CD8-positive, alpha-beta memory T cell (primary cell): ENCODE results near the gene EPHA6. TPM values are rescaled to one million over a fixed set of nuclear protein-coding genes. Genes with fewer than 3 reads are reported as not detected.
A peak's percentile ranks its signal among the peaks of the same experiment; 100 is the strongest.

ENCODE experiments used
- CTCF ChIA-PET: fragments of 350-600 bp; sonication (Branson Sonifier 250); formaldehyde crosslinking; loops from one replicate; lab custom pipeline; 2021; ENCODE audit warnings: antibody characterized with exemption; lab: Charles Lee
- POLR2A ChIA-PET: fragments of 350-600 bp; sonication (Branson Sonifier 250); formaldehyde crosslinking; loops from one replicate; lab custom pipeline; 2021; ENCODE audit warnings: antibody characterized with exemption; lab: Charles Lee
- DNase-seq, 5 donors: peaks; one replicate each; pipeline versions ENCODE4 v3.0.0 to v3.0.0-alpha.2; 2020 to 2022; ENCODE audit warnings: mixed read lengths in 1 of 5
- H3K27ac ChIP-seq: one replicate; pipeline ENCODE4 v1.7.0; 2013; ENCODE audit warnings: low read depth, mild to moderate bottlenecking, low read length, moderate library complexity
- H3K27me3 ChIP-seq: 2 replicates; pipeline ENCODE4 v1.7.0; 2013; ENCODE audit warnings: low read length, mild to moderate bottlenecking; ENCODE audit not compliant: insufficient read depth, poor library complexity, severe bottlenecking
- H3K36me3 ChIP-seq: 2 replicates; pipeline ENCODE4 v1.7.0; 2013; ENCODE audit warnings: mild to moderate bottlenecking, low read length, moderate library complexity; ENCODE audit not compliant: insufficient read depth
- H3K4me1 ChIP-seq: 2 replicates; pipeline ENCODE4 v1.7.0; 2013; ENCODE audit warnings: mild to moderate bottlenecking, low read length, moderate library complexity; ENCODE audit not compliant: insufficient read depth
- H3K4me3 ChIP-seq: 2 replicates; pipeline ENCODE4 v1.7.0; 2013; ENCODE audit warnings: mild to moderate bottlenecking, low read length
- H3K9me3 ChIP-seq: 2 replicates; pipeline ENCODE4 v1.7.0; 2013; ENCODE audit warnings: mild to moderate bottlenecking, low read length
- H3K27ac Mint-ChIP-seq, 8 donors: one replicate each; pipeline ENCODE4 v1.8.0; 2020 to 2021; ENCODE audit warnings: mixed read lengths in 8 of 8, mild to moderate bottlenecking in 6 of 8, inconsistent platforms in 3 of 8, moderate library complexity in 3 of 8
- H3K27me3 Mint-ChIP-seq, 2 donors: one replicate each; pipeline ENCODE4 v1.8.0; 2020 to 2021; ENCODE audit warnings: mixed read lengths in 2 of 2, mild to moderate bottlenecking in 1 of 2, moderate library complexity in 1 of 2
- H3K36me3 Mint-ChIP-seq, 3 donors: one replicate each; pipeline ENCODE4 v1.8.0; 2020 to 2021; ENCODE audit warnings: mixed read lengths in 3 of 3, inconsistent platforms in 1 of 3, mild to moderate bottlenecking in 1 of 3
- H3K4me1 Mint-ChIP-seq, 3 donors: one replicate each; pipeline ENCODE4 v1.8.0; 2020 to 2021; ENCODE audit warnings: mixed read lengths in 3 of 3, inconsistent platforms in 1 of 3, mild to moderate bottlenecking in 1 of 3
- H3K4me3 Mint-ChIP-seq, 7 donors: one replicate each; pipeline ENCODE4 v1.8.0; 2020 to 2021; ENCODE audit warnings: mixed read lengths in 7 of 7, mild to moderate bottlenecking in 6 of 7, moderate library complexity in 4 of 7, inconsistent platforms in 2 of 7
- H3K9me3 Mint-ChIP-seq, 5 donors: one replicate each; pipeline ENCODE4 v1.8.0; 2020 to 2022; ENCODE audit warnings: mixed read lengths in 5 of 5, mild to moderate bottlenecking in 3 of 5, moderate library complexity in 2 of 5, inconsistent platforms in 1 of 5
- polyA plus RNA-seq: library from polyadenylated mRNA; unstranded; fragments of 300-500 nt; fragmentation: Illumina TruSeq; gene quantifications from one replicate; pipeline ENCODE4 v1.2.3, GENCODE V29; 2021
- total RNA-seq, 2 experiments: library from RNA; stranded (reverse); gene quantifications; one replicate each; pipeline ENCODE4 v1.2.3, GENCODE V29; 2021

Gene EPHA6
- total and polyA plus RNA-seq, 3 experiments from 2014 or later, result not detected

GRCh38 chr3:96814651-96815567 is 515 bp downstream of the EPHA6 start:
- H3K36me3 ChIP-seq, result no peaks in the 10 kb centered on the region
- peaks cover 12 to 24% of the 10 kb centered on the region in 2 donors for H3K27me3 Mint-ChIP-seq
- ChIA-PET POLR2A (no interaction called here), CTCF (no interaction called here)
- H3K4me1 Mint-ChIP-seq, result peaks cover 6 to 14% (median 8%) of the 10 kb centered on the region in 3 donors
- H3K4me3 Mint-ChIP-seq, result peak overlapping the region in 2 of 7 donors; percentile 8 to 18
- H3K4me1 ChIP-seq, result no peaks in the 10 kb centered on the region
- peaks cover 0 to 13% (median 4%) of the 10 kb centered on the region in 5 donors for H3K9me3 Mint-ChIP-seq
- H3K27ac ChIP-seq, result no peak overlapping the region
- H3K9me3 ChIP-seq, result no peaks in the 10 kb centered on the region
- DNase-seq, result no peak
- no peak overlapping the region for H3K4me3 ChIP-seq
- no peaks in the 10 kb centered on the region for H3K36me3 Mint-ChIP-seq
- H3K27ac Mint-ChIP-seq, result peak overlapping the region in 1 of 8 donors; percentile 88
- H3K27me3 ChIP-seq, result no peaks in the 10 kb centered on the region

- no peak overlapping the region for H3K27ac ChIP-seq
- H3K4me3 ChIP-seq, result no peak overlapping the region
- H3K27me3 ChIP-seq, result no peaks in the 10 kb centered on the region
- no peak for DNase-seq
- H3K36me3 Mint-ChIP-seq, result no peaks in the 10 kb centered on the region
- ChIA-PET CTCF (no interaction called here), POLR2A (no interaction called here)
- no peaks in the 10 kb centered on the region for H3K27me3 Mint-ChIP-seq
- H3K27ac Mint-ChIP-seq, result no peak overlapping the region
- H3K9me3 Mint-ChIP-seq, result peaks cover 0 to 7% (median 4%) of the 10 kb centered on the region in 5 donors
- no peak overlapping the region for H3K4me3 Mint-ChIP-seq
- no peaks in the 10 kb centered on the region for H3K36me3 ChIP-seq
- H3K4me1 ChIP-seq, result no peaks in the 10 kb centered on the region
- H3K9me3 ChIP-seq, result no peaks in the 10 kb centered on the region
- no peaks in the 10 kb centered on the region for H3K4me1 Mint-ChIP-seq
These were observed 16.8 kb downstream of the EPHA6 start for GRCh38 chr3:96831175-96831574.

GRCh38 chr3:96833301-96833700 is 18.9 kb downstream of the EPHA6 start:
- no peak overlapping the region for H3K4me3 Mint-ChIP-seq

DNA sequence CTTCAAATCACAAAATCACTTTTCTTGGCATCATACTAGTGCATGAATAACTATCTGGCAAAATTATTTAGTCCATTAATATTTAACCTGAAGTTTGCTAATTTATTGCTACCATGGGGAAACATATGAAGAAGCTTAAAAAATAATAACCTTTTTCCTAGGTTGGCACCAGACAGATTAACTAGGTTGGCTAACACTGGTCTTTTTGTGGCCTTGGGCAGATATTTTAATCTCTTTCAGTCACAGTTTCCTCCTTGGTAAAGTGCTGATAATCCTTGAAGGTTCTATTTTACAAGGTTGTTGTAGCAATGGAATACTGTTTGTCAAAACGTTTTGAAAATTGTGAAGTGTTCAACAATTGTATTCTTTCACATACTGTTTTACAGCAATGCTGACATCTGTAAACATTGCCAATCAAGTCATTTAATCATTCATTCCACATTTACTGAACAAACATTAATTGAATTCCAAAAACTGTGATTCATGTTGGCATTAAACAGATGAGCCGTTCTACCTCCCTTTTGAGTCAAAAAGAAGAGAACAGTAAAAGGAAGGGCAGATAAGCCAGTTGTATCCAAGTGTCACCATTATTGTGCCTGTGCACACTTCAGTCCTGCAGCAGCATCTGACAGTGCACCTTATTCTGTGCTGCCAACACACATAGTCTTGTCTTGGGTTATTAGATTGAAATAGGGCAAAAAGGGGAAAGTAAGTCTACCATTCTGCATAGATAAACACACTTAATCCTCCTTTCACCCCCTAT is 21.9 kb downstream of the EPHA6 start:
- H3K4me3 Mint-ChIP-seq, result no peak overlapping the region
- CTCF ChIA-PET, result no interaction called here

More at GRCh38 chr3:96833301-96833700, 18.9 kb downstream of the EPHA6 start:
- no peak for DNase-seq
- Mint-ChIP-seq H3K9me3 (peaks cover 0 to 7% (median 1%) of the 10 kb centered on the region in 5 donors), H3K36me3 (no peaks in the 10 kb centered on the region), H3K27me3 (no peaks in the 10 kb centered on the region), H3K27ac (no peak overlapping the region), H3K4me1 (no peaks in the 10 kb centered on the region)
- no peaks in the 10 kb centered on the region for H3K36me3 ChIP-seq
- H3K4me3 ChIP-seq, result no peak overlapping the region
- no peaks in the 10 kb centered on the region for H3K4me1 ChIP-seq
- no peak overlapping the region for H3K27ac ChIP-seq
- ChIA-PET POLR2A (no interaction called here), CTCF (no interaction called here)
- H3K9me3 ChIP-seq, result no peaks in the 10 kb centered on the region
- H3K27me3 ChIP-seq, result no peaks in the 10 kb centered on the region

DNA sequence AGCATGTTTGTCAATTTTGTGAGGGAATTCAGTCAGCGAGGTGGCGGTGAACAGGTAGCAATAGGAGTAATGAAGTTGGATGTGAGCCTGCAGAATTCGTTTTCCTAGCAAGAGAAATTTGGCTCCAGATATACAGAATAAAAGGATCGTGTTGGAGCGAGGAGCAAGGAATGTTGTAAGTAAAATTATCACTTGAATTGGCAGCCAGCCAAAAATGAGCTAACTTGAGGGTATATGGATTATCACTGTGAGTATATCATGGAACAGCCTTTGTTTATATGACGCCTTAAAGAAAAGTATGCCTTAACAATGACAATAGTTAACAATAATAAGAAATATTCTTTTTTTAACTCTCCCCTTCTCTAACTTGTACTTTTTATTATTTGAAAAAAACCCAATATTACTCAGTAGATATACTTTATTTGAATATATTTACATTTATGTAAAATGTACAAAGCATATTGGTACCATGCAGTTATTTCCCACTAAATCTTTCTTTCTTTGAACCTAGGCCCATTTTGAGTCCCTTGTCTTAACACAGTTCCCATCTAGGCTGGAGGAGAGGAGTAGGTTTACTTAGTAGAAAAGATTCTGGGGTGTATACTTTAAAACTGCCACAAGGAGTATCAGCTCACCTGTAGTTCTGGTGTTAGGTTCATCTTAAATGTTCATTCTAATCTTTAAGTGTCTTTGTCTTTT is 29.3 kb downstream of the EPHA6 start:
- H3K4me3 Mint-ChIP-seq, result no peak overlapping the region
- H3K27ac Mint-ChIP-seq, result peak overlapping the region in 1 of 8 donors; percentile 73
- H3K27ac ChIP-seq, result no peak overlapping the region
- no peaks in the 10 kb centered on the region for H3K4me1 Mint-ChIP-seq
- H3K36me3 Mint-ChIP-seq, result no peaks in the 10 kb centered on the region
- CTCF ChIA-PET, result no interaction called here
- DNase-seq, result no peak
- peaks cover 0 to 13% (median 3%) of the 10 kb centered on the region in 5 donors for H3K9me3 Mint-ChIP-seq
- POLR2A ChIA-PET, result no interaction called here
- H3K4me1 ChIP-seq, result no peaks in the 10 kb centered on the region
- no peaks in the 10 kb centered on the region for H3K27me3 Mint-ChIP-seq
- H3K4me3 ChIP-seq, result no peak overlapping the region
- H3K36me3 ChIP-seq, result no peaks in the 10 kb centered on the region
- no peaks in the 10 kb centered on the region for H3K27me3 ChIP-seq
- H3K9me3 ChIP-seq, result no peaks in the 10 kb centered on the region

More for the DNA sequence above, 21.9 kb downstream of the EPHA6 start:
- Mint-ChIP-seq H3K9me3 (peaks cover 0 to 7% (median 2%) of the 10 kb centered on the region in 5 donors), H3K4me1 (no peaks in the 10 kb centered on the region), H3K36me3 (no peaks in the 10 kb centered on the region), H3K27me3 (no peaks in the 10 kb centered on the region), H3K27ac (no peak overlapping the region)
- DNase-seq, result no peak
- Histone ChIP-seq H3K27me3 (no peaks in the 10 kb centered on the region), H3K4me1 (no peaks in the 10 kb centered on the region), H3K4me3 (no peak overlapping the region), H3K27ac (no peak overlapping the region), H3K9me3 (no peaks in the 10 kb centered on the region), H3K36me3 (no peaks in the 10 kb centered on the region)
- POLR2A ChIA-PET, result no interaction called here

GRCh38 chr3:96844204-96844514 is 29.8 kb downstream of the EPHA6 start:
- Mint-ChIP-seq H3K4me1 (no peaks in the 10 kb centered on the region), H3K4me3 (no peak overlapping the region), H3K27ac (no peak overlapping the region), H3K9me3 (peaks cover 0 to 13% (median 3%) of the 10 kb centered on the region in 5 donors), H3K27me3 (no peaks in the 10 kb centered on the region), H3K36me3 (no peaks in the 10 kb centered on the region)
- no peak for DNase-seq
- Histone ChIP-seq H3K27ac (no peak overlapping the region), H3K4me1 (no peaks in the 10 kb centered on the region), H3K36me3 (no peaks in the 10 kb centered on the region), H3K4me3 (no peak overlapping the region), H3K9me3 (no peaks in the 10 kb centered on the region), H3K27me3 (no peaks in the 10 kb centered on the region)
- ChIA-PET CTCF (no interaction called here), POLR2A (no interaction called here)

- Mint-ChIP-seq H3K36me3 (no peaks in the 10 kb centered on the region), H3K27ac (no peak overlapping the region), H3K4me3 (no peak overlapping the region), H3K9me3 (peaks cover 0 to 6% (median 2%) of the 10 kb centered on the region in 5 donors), H3K4me1 (no peaks in the 10 kb centered on the region), H3K27me3 (no peaks in the 10 kb centered on the region)
- Histone ChIP-seq H3K4me3 (no peak overlapping the region), H3K36me3 (no peaks in the 10 kb centered on the region), H3K4me1 (no peaks in the 10 kb centered on the region), H3K27me3 (no peaks in the 10 kb centered on the region), H3K27ac (no peak overlapping the region), H3K9me3 (no peaks in the 10 kb centered on the region)
- POLR2A ChIA-PET, result no interaction called here
- CTCF ChIA-PET, result no interaction called here
- DNase-seq, result no peak
These were observed 38.5 kb downstream of the EPHA6 start for GRCh38 chr3:96852849-96853248.

DNA sequence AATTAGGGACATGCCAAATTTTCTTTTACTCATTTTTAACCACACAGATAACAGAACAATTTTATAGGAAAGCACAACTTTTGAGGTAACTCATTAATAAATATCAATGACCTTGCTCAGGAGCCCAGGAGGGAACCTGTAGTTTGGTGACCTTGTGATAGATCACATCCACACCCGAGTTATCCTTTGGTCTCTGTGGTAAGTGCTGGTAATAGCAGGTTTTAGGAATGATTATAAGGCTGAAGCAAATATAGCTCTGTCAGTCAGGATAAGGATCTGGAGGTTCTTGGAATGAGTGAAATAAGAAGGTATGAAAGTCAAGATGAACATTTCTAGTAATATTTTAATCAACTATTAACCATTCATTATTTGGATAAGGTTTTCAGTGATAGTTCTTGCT is 46.5 kb downstream of the EPHA6 start:
- Histone ChIP-seq H3K36me3 (no peaks in the 10 kb centered on the region), H3K4me3 (no peak overlapping the region), H3K27ac (no peak overlapping the region), H3K9me3 (no peaks in the 10 kb centered on the region), H3K4me1 (no peaks in the 10 kb centered on the region), H3K27me3 (no peaks in the 10 kb centered on the region)
- DNase-seq, result no peak
- H3K4me3 Mint-ChIP-seq, result no peak overlapping the region
- no peaks in the 10 kb centered on the region for H3K27me3 Mint-ChIP-seq
- no peak overlapping the region for H3K27ac Mint-ChIP-seq
- POLR2A ChIA-PET, result no interaction called here
- CTCF ChIA-PET, result no interaction called here
- peaks cover 0 to 6% (median 2%) of the 10 kb centered on the region in 5 donors for H3K9me3 Mint-ChIP-seq
- H3K4me1 Mint-ChIP-seq, result no peaks in the 10 kb centered on the region
- H3K36me3 Mint-ChIP-seq, result no peaks in the 10 kb centered on the region
